ENCODE results near the gene GSTM2. TPM values are rescaled to one million over a fixed set of nuclear protein-coding genes. Genes with fewer than 3 reads are reported as not detected.
A peak's percentile ranks its signal among the peaks of the same experiment; 100 is the strongest.
"Not testable (repeated sequence)": the region's sequence is repeated elsewhere in the genome, so short reads cannot be mapped to it uniquely, and the experiment has no call there.

The GSTM2 gene
- total RNA-seq, 1 donor: 14.8 TPM

DNA sequence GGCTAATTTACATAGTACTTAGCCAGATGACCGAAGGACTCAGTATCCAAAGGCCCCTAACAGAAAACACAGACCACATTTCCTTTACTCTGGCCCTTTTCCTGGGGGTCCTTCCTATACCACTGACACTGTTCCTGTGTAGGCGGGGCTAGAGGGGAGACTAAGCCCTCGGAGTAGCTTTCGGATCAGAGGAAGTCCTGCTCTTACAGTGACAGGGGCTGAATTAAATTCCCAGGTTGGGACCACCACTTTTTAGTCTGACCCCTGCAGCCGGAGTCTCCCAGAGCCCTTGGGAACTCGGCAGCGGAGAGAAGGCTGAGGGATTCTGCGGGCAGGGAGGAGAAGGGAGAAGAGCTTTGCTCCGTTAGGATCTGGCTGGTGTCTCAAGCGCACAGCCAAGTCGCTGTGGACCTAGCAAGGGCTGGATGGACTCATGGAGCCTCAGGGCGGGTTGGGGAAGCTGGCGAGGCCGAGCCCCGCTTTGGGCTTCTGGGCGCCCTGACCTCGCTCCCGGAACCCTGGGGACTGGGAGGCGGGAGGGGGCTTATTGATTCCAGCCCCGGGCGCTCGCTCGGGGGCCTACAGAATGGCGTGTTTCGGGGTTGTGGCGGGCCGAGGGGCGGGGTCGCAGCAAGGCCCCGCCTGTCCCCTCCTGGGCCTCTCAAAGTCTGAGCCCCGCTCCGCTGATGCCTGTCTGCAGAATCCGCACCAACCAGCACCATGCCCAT lies 43.9 kb downstream of the GSTM2 start, which contains the start of gene GSTM5:
Gene GSTM5 (plus strand): TSS at position 659 of the 728 bp plus-strand sequence. CDS start 62 bp downstream, at position 721.
- Histone ChIP-seq H2AFZ (ENCODE audit: low read length) (peak within 1 kb of the TSS; percentile 46), H3K4me2 (ENCODE audit: insufficient read depth, low read length) (peak within 1 kb of the TSS; percentile 75)

GRCh38 chr1:109712321-109712864 lies 44.5 kb downstream of the GSTM2 start:
- DNase-seq (ENCODE audit: insufficient read length, low spot score, missing footprints): no peak
- Histone ChIP-seq H2AFZ (ENCODE audit: low read length) (peak overlapping the region; percentile 46), H3K27ac (ENCODE audit: low read depth, low read length) (no peak overlapping the region), H3K79me2 (ENCODE audit: insufficient read depth, low read length) (no peaks in the 10 kb centered on the region), H3K4me1 (ENCODE audit: insufficient read depth, low read length) (no peaks in the 10 kb centered on the region), H3K4me2 (ENCODE audit: insufficient read depth, low read length) (peak overlapping the region; percentile 75), H4K20me1 (ENCODE audit: insufficient read depth, low read length) (no peaks in the 10 kb centered on the region), H3K9me3 (ENCODE audit: low read depth, low read length) (no peaks in the 10 kb centered on the region), H3K27me3 (ENCODE audit: insufficient read depth, low read length) (no peaks in the 10 kb centered on the region), H3K36me3 (ENCODE audit: insufficient read depth, low read length) (no peaks in the 10 kb centered on the region), H3K4me3 (ENCODE audit: insufficient read depth, low read length) (peak overlapping the region; percentile 64)
- TF ChIP-seq, protein P1, sequence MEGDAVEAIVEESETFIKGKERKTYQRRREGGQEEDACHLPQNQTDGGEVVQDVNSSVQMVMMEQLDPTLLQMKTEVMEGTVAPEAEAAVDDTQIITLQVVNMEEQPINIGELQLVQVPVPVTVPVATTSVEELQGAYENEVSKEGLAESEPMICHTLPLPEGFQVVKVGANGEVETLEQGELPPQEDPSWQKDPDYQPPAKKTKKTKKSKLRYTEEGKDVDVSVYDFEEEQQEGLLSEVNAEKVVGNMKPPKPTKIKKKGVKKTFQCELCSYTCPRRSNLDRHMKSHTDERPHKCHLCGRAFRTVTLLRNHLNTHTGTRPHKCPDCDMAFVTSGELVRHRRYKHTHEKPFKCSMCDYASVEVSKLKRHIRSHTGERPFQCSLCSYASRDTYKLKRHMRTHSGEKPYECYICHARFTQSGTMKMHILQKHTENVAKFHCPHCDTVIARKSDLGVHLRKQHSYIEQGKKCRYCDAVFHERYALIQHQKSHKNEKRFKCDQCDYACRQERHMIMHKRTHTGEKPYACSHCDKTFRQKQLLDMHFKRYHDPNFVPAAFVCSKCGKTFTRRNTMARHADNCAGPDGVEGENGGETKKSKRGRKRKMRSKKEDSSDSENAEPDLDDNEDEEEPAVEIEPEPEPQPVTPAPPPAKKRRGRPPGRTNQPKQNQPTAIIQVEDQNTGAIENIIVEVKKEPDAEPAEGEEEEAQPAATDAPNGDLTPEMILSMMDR (IDR thresholded peaks at IDR 0.05; ENCODE audit: extremely low read depth, low read depth, low read length): no peak

More for the DNA sequence above, 43.9 kb downstream of the GSTM2 start, which contains the start of gene GSTM5:
- not testable (repeated sequence) for H3K27me3 ChIP-seq (ENCODE audit: insufficient read depth, low read length); H3K4me1 ChIP-seq (ENCODE audit: insufficient read depth, low read length); DNase-seq (ENCODE audit: insufficient read length, low spot score, missing footprints); H3K9me3 ChIP-seq (ENCODE audit: low read depth, low read length); H3K79me2 ChIP-seq (ENCODE audit: insufficient read depth, low read length); H3K27ac ChIP-seq (ENCODE audit: low read depth, low read length); H4K20me1 ChIP-seq (ENCODE audit: insufficient read depth, low read length); H3K36me3 ChIP-seq (ENCODE audit: insufficient read depth, low read length)
- peak within 1 kb of the TSS; percentile 64 for H3K4me3 ChIP-seq (ENCODE audit: insufficient read depth, low read length)

DNA sequence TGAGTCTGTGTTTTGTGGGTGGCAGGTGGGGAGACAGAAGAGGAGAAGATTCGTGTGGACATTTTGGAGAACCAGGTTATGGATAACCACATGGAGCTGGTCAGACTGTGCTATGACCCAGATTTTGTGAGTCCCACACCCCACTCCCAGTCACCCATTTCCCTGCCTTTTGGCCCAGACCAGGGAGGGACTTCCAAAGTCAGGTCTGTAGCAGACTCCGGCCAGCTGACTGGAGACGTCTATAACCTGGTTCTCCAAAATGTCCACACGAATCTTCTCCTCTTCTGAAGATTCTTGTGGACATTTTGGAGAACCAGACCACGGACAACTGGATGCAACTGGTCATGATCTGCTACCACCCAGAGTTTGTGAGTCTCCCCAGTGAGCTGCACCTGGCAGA lies 45.8 kb downstream of the GSTM2 start:
- DNase-seq (ENCODE audit: insufficient read length, low spot score, missing footprints): peak; percentile 79
- no peaks in the 10 kb centered on the region for H3K9me3 ChIP-seq (ENCODE audit: low read depth, low read length)
- H4K20me1 ChIP-seq (ENCODE audit: insufficient read depth, low read length): no peaks in the 10 kb centered on the region
- H3K4me2 ChIP-seq (ENCODE audit: insufficient read depth, low read length): no peak overlapping the region
- H3K27ac ChIP-seq (ENCODE audit: low read depth, low read length): no peak overlapping the region
- no peak overlapping the region for H3K4me3 ChIP-seq (ENCODE audit: insufficient read depth, low read length)
- H3K4me1 ChIP-seq (ENCODE audit: insufficient read depth, low read length): no peaks in the 10 kb centered on the region
- H3K27me3 ChIP-seq (ENCODE audit: insufficient read depth, low read length): no peaks in the 10 kb centered on the region
- no peak overlapping the region for H2AFZ ChIP-seq (ENCODE audit: low read length)
- H3K36me3 ChIP-seq (ENCODE audit: insufficient read depth, low read length): no peaks in the 10 kb centered on the region
- TF ChIP-seq, protein P1 (IDR thresholded peaks at IDR 0.05; ENCODE audit: extremely low read depth, low read depth, low read length): no peak
- no peaks in the 10 kb centered on the region for H3K79me2 ChIP-seq (ENCODE audit: insufficient read depth, low read length)

GRCh38 chr1:109714661-109715372 lies 47.0 kb downstream of the GSTM2 start:
- H3K4me1 ChIP-seq (ENCODE audit: insufficient read depth, low read length): peaks cover 7% of the 10 kb centered on the region
- H4K20me1 ChIP-seq (ENCODE audit: insufficient read depth, low read length): no peaks in the 10 kb centered on the region
- no peaks in the 10 kb centered on the region for H3K36me3 ChIP-seq (ENCODE audit: insufficient read depth, low read length)
- no peak overlapping the region for H3K4me3 ChIP-seq (ENCODE audit: insufficient read depth, low read length)
- H3K4me2 ChIP-seq (ENCODE audit: insufficient read depth, low read length): no peak overlapping the region
- H3K9me3 ChIP-seq (ENCODE audit: low read depth, low read length): no peaks in the 10 kb centered on the region
- TF ChIP-seq, protein P1 (IDR thresholded peaks at IDR 0.05; ENCODE audit: extremely low read depth, low read depth, low read length): no peak
- no peak for DNase-seq (ENCODE audit: insufficient read length, low spot score, missing footprints)
- no peaks in the 10 kb centered on the region for H3K79me2 ChIP-seq (ENCODE audit: insufficient read depth, low read length)
- no peaks in the 10 kb centered on the region for H3K27me3 ChIP-seq (ENCODE audit: insufficient read depth, low read length)
- H3K27ac ChIP-seq (ENCODE audit: low read depth, low read length): no peak overlapping the region
- H2AFZ ChIP-seq (ENCODE audit: low read length): no peak overlapping the region
